A673 (cell line): ENCODE measurements around the gene PAX9. TPM values are rescaled to one million over a fixed set of nuclear protein-coding genes. Genes with fewer than 3 reads are reported as not detected.

Experiments
- BruUV-seq: library from RNA; stranded (reverse); fragments of 400-500 nt; replicated peaks from 2 replicates; lab custom pipeline; 2021; lab: Mats Ljungman, UMichigan
- CTCF ChIA-PET: fragments of 300-600 bp; sonication (Branson Sonifier 250); formaldehyde crosslinking; loops from one replicate; lab custom pipeline; 2022; ENCODE audit warnings: antibody characterized with exemption; lab: Charles Lee
- POLR2A ChIA-PET: fragments of 300-600 bp; sonication (Branson Sonifier 250); formaldehyde crosslinking; loops from one replicate; lab custom pipeline; 2022; ENCODE audit warnings: antibody characterized with exemption; ENCODE audit not compliant: low non-redundant PET; lab: Charles Lee
- DNase-seq: peaks from one replicate; pipeline ENCODE4 v3.0.0-alpha.2; 2015; ENCODE audit warnings: low spot score
- H3K27ac ChIP-seq: fragments of 200-600 bp; sonication (generic); 2 replicates; pipeline ENCODE4 v1.5.1; 2016; ENCODE audit warnings: mixed run types, low read depth, mild to moderate bottlenecking, mixed read lengths, antibody characterized with exemption, low read length; ENCODE audit not compliant: poor library complexity, severe bottlenecking
- H3K27me3 ChIP-seq: fragments of 200-600 bp; sonication (generic); replicated peaks from 2 replicates; pipeline ENCODE4 v1.6.1; 2017; ENCODE audit warnings: mixed run types, low read depth, mild to moderate bottlenecking, mixed read lengths, antibody characterized with exemption, low read length; ENCODE audit not compliant: insufficient read depth, poor library complexity
- H3K36me3 ChIP-seq: fragments of 200-600 bp; sonication (generic); 2 replicates; pipeline ENCODE4 v1.6.1; 2016; ENCODE audit warnings: mixed run types, mild to moderate bottlenecking, mixed read lengths, antibody characterized with exemption, low read length; ENCODE audit not compliant: insufficient read depth, poor library complexity, severe bottlenecking
- H3K4me1 ChIP-seq: fragments of 200-600 bp; sonication (generic); 2 replicates; pipeline ENCODE4 v1.6.1; 2017; ENCODE audit warnings: mixed run types, mild to moderate bottlenecking, mixed read lengths, antibody characterized with exemption, low read length; ENCODE audit not compliant: insufficient read depth, poor library complexity, severe bottlenecking
- H3K4me3 ChIP-seq: fragments of 200-600 bp; sonication (generic); 2 replicates; pipeline ENCODE4 v1.5.1; 2016; ENCODE audit warnings: low read depth, mixed run types, mild to moderate bottlenecking, mixed read lengths, low read length; ENCODE audit not compliant: poor library complexity, severe bottlenecking
- H3K9me3 ChIP-seq: fragments of 200-600 bp; sonication (generic); 2 replicates; pipeline ENCODE4 v1.6.1; 2016; ENCODE audit warnings: mixed run types, low read depth, mild to moderate bottlenecking, mixed read lengths, antibody characterized with exemption, low read length; ENCODE audit not compliant: poor library complexity, severe bottlenecking
- EZH2 ChIP-seq: fragments of 200-600 bp; sonication (generic); IDR thresholded peaks from 2 replicates; pipeline ENCODE4 v1.6.1; 2017; ENCODE audit warnings: borderline replicate concordance, low read depth, mild to moderate bottlenecking, mixed read lengths, antibody characterized with exemption, low read length; ENCODE audit not compliant: poor library complexity, severe bottlenecking
- intact Hi-C: fragments of 100-400 bp; cut with micrococcal nuclease; formaldehyde crosslinking; loops from one replicate; pipeline ENCODE4 v1.10.0; 2022; ENCODE audit not compliant: unreplicated experiment
- total RNA-seq: library from RNA; stranded (reverse); gene quantifications from 2 replicates; pipeline ENCODE4 v1.2.3, GENCODE V29; 2021
- TF ChIP-seq, protein P1 (sequence below): fragments of 300-800, 200-600 bp; sonication (generic); conservative IDR thresholded peaks from 2 replicates; pipeline ENCODE4 v1.5.1; 2017; ENCODE audit warnings: low read depth, mild to moderate bottlenecking, antibody characterized with exemption, low read length, moderate library complexity, mixed read lengths

Gene PAX9
- total RNA-seq, 1 experiment from 2014 or later = 23.4 TPM

DNA sequence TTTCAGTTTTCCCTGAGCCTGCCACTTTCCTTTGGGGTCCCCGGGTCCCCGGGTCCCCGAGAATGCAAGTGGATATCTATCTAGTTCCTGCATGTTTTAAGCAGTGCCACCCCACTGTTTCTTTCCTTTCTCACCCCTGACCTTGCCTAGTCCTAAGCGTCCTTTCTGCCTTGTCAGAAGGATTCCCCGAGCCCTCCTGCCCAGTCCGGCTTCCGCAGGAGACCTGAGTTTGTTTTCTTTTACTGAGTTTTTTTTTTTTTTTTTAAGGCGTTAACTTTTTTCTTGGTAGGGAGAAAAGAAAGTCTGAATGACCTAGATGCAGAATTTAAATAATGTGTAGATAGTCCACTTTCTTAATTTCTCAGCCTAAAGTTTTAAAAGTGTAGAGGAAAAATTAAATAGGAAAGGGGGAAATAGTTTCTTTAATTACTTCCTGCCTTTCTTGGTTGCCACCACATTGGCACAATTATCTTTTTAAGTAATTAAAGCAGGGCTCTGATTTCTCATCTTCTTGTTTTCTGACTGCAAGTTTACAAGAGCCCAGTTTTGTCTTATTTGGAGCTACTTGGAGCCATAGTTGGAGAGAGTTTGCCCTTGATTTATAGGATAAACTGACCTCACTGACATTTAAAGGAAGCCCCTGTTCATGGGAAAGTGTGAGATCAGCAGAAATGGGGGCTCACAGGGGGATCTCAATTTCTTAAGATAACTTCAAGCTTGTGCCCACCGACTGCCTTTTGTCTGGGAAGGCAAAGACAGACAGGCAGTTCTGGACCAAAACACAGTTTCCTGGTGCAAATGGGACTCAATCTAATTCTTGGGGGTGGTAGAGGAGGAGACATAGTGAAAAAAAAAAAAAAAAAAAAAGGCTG is 2.9 kb downstream of the PAX9 start:
- ChIA-PET CTCF (interaction anchor here (0.7 kb wide), 1 partner anchor 566 kb away, joined by 5 read pairs; no protein-coding TSS in a partner anchor), POLR2A (interaction anchor here (0.7 kb wide), 1 partner anchor 97 kb away, joined by 4 read pairs; no protein-coding TSS in a partner anchor)
- H3K4me3 ChIP-seq = peak overlapping the region; percentile 63
- peaks cover 34% of the 10 kb centered on the region for H3K4me1 ChIP-seq
- peak; percentile 85 for DNase-seq
- H3K9me3 ChIP-seq = no peaks in the 10 kb centered on the region
- peak overlapping the region; percentile 82 for H3K27ac ChIP-seq
- H3K27me3 ChIP-seq = no peaks in the 10 kb centered on the region
- intact Hi-C loops = loop anchor here (2.0 kb wide), 1 partner anchor 96 kb away; no protein-coding TSS in a partner anchor
- BruUV-seq = TSS peak; percentile 40
- peaks cover 26% of the 10 kb centered on the region for H3K36me3 ChIP-seq
- TF ChIP-seq EZH2 = no peak
- TF ChIP-seq, protein P1, sequence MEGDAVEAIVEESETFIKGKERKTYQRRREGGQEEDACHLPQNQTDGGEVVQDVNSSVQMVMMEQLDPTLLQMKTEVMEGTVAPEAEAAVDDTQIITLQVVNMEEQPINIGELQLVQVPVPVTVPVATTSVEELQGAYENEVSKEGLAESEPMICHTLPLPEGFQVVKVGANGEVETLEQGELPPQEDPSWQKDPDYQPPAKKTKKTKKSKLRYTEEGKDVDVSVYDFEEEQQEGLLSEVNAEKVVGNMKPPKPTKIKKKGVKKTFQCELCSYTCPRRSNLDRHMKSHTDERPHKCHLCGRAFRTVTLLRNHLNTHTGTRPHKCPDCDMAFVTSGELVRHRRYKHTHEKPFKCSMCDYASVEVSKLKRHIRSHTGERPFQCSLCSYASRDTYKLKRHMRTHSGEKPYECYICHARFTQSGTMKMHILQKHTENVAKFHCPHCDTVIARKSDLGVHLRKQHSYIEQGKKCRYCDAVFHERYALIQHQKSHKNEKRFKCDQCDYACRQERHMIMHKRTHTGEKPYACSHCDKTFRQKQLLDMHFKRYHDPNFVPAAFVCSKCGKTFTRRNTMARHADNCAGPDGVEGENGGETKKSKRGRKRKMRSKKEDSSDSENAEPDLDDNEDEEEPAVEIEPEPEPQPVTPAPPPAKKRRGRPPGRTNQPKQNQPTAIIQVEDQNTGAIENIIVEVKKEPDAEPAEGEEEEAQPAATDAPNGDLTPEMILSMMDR = no peak

DNA sequence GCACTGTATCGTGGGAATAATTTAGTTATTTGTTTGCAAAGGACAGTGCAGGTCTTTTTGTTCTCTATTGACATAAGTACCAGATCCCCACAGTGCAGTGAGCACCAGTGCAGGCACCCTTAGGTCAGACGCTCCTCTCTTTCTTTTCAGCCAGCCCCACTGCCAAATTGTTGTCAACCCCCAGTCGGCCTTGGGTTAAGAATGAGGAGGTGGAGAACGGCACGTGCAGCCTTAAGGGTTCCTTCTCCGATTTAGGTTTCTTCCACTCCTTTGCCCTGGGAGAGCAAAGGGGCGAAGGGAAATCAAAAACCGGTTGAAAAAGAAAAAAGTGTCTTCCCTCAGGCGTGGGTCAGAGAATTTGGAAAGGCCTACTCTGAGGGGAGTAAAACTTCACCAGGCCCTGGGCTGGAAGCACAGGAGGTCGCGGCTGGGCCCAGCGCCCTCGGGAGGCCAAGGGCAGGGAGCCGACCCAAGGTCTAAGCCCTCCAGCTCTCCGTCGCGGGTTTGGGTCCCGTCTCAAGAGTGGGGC is 4.3 kb downstream of the PAX9 start:
- BruUV-seq = no TSS peak
- ChIA-PET CTCF (no interaction called here), POLR2A (no interaction called here)
- H3K9me3 ChIP-seq = no peaks in the 10 kb centered on the region
- no peak for DNase-seq
- TF ChIP-seq, protein P1 = no peak
- no peak for TF ChIP-seq EZH2
- H3K27ac ChIP-seq = peak overlapping the region; percentile 82
- H3K4me3 ChIP-seq = peak overlapping the region; percentile 63
- no peaks in the 10 kb centered on the region for H3K27me3 ChIP-seq
- intact Hi-C loops = loop anchor here (2.0 kb wide), 1 partner anchor 95 kb away; no protein-coding TSS in a partner anchor
- peaks cover 33% of the 10 kb centered on the region for H3K36me3 ChIP-seq
- peaks cover 34% of the 10 kb centered on the region for H3K4me1 ChIP-seq

DNA sequence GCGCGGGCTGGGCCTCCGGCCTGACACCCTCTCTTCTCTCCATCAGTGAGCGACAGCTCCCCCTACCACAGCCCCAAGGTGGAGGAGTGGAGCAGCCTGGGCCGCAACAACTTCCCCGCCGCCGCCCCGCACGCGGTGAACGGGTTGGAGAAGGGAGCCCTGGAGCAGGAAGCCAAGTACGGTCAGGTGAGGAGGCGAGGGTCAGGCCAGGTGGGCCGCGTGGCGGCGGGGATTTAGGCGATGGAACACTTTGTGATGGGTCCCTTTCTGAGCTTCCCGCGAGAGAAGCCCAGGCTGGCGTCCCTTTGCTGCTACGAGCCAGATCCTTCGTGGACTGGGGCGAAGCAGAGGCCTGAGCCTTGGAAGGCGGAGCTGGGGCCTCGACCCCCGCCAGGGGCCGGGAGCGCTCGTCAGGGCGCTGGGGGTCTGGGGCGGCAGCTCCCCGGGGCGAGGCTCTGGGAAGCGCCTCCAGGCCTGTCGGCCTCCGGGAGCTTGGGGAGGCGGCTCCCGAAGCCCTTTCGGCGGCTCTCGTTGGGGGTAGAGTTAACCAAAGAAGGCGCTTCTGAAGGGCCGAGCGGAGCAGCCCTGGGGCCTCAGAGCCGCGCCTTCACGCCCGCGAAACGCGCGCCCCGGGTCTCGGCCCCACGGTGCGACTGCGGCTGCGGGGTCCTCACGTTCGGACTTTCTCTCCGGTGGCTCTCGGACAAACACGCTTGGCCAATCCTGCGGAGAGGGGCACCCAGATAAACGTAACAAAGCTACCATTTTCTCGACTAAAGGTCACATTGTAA is 5.0 kb downstream of the PAX9 start:
- no peaks in the 10 kb centered on the region for H3K27me3 ChIP-seq
- no peak for TF ChIP-seq EZH2
- TF ChIP-seq, protein P1 = no peak
- intact Hi-C loops = no loop called here
- DNase-seq = no peak
- H3K9me3 ChIP-seq = no peaks in the 10 kb centered on the region
- H3K27ac ChIP-seq = peak overlapping the region; percentile 57
- H3K4me1 ChIP-seq = peaks cover 34% of the 10 kb centered on the region
- CTCF ChIA-PET = no interaction called here
- H3K4me3 ChIP-seq = no peak overlapping the region
- no TSS peak for BruUV-seq
- H3K36me3 ChIP-seq = peaks cover 40% of the 10 kb centered on the region
- POLR2A ChIA-PET = interaction anchor here (0.6 kb wide), 1 partner anchor 20 kb away, joined by 7 read pairs; no protein-coding TSS in a partner anchor
